Vagina (tissue), 2 donors: ENCODE data around the gene CREB5. TPM values are rescaled to one million over a fixed set of nuclear protein-coding genes. Genes with fewer than 3 reads are reported as not detected.

Experiments used
- DNase-seq, 2 donors: peaks; one replicate each; pipeline ENCODE4 v3.0.0-alpha.2; 2017; ENCODE audit errors: extremely low spot score in 2 of 2
- H3K27ac ChIP-seq: fragments of 200-600 bp; sonication (generic); one replicate; pipeline ENCODE4 v1.5.1; 2019
- H3K27me3 ChIP-seq: fragments of 200-600 bp; sonication (generic); one replicate; pipeline ENCODE4 v1.5.1; 2019
- H3K36me3 ChIP-seq, 2 donors: fragments of 200-600 bp; sonication (generic); one replicate each; pipeline ENCODE4 v1.5.1; 2017 to 2019
- H3K4me1 ChIP-seq: fragments of 200-600 bp; sonication (generic); one replicate; pipeline ENCODE4 v1.5.1; 2019
- H3K4me3 ChIP-seq, 2 donors: fragments of 200-600 bp; sonication (generic); 1 replicate in 1 of 2; 2 replicates in 1 of 2; pipeline ENCODE4 v1.5.1; 2016 to 2019
- H3K9me3 ChIP-seq: fragments of 200-600 bp; sonication (generic); one replicate; pipeline ENCODE4 v1.5.1; 2019
- CTCF ChIP-seq, 3 experiments: fragments of 450-650 bp in 2 of 3; fragments of 200-600 bp in 1 of 3; sonication (generic) in 1 of 3; IDR thresholded peaks; one replicate each; pipeline ENCODE4 v1.5.1; 2017 to 2019; ENCODE audit warnings: antibody characterized with exemption in 3 of 3, mild to moderate bottlenecking in 2 of 3, moderate library complexity in 2 of 3
- POLR2A ChIP-seq, 2 donors: fragments of 450-650 bp; IDR thresholded peaks; one replicate each; pipeline ENCODE4 v1.6.1; 2017; ENCODE audit warnings: antibody characterized with exemption in 2 of 2, mild to moderate bottlenecking in 2 of 2, moderate library complexity in 2 of 2
- POLR2AphosphoS5 ChIP-seq, 2 donors: sonication (generic); formaldehyde crosslinking; IDR thresholded peaks; one replicate each; pipeline ENCODE4 v1.9.0; 2017; ENCODE audit warnings: antibody characterized with exemption in 2 of 2, mild to moderate bottlenecking in 2 of 2, low read depth in 1 of 2; ENCODE audit not compliant: insufficient read depth in 1 of 2
- intact Hi-C: fragments of 100-400 bp; cut with DNase I; formaldehyde crosslinking; loops from one replicate; pipeline ENCODE4 v1.15.1; 2023
- total RNA-seq: library from RNA; depleted of rRNA; stranded (reverse); fragments of >200 nt; gene quantifications from one replicate; pipeline ENCODE4 v1.2.3, GENCODE V29; 2016

The CREB5 gene
- total RNA-seq, 1 donor from 2014 or later = 23.1 TPM

DNA sequence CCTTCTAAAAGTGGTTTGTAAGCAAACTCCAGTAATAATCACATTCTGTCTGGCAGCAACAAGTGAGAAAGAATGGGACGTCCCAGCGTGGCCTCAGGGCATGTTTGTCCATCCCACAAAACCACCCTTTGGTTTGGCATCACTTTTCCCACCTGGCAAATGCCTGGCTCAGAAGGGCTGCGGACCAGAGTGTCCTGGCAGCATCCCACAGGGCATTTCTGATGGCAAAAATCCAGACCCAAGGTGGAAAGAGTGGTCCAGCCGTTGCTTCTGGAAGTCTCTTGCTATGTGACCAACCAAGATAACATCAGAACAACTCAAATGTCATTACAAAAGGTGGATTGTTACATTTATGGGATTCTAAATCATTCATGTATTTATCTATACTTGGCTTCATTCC, 174.4 kb downstream of the CREB5 start:
- no peaks in the 10 kb centered on the region for H3K4me1 ChIP-seq
- intact Hi-C loops = no loop called here
- no peak overlapping the region for H3K4me3 ChIP-seq
- no peak for TF ChIP-seq POLR2AphosphoS5 (IDR thresholded peaks at IDR 0.05; ENCODE audit: insufficient read depth in 1 of 2, low read depth in 1 of 2)
- TF ChIP-seq CTCF (IDR thresholded peaks at IDR 0.05) = no peak
- no peak for TF ChIP-seq POLR2A (IDR thresholded peaks at IDR 0.05)
- peak in 1 of 2 donors; percentile 60 for DNase-seq
- H3K27me3 ChIP-seq = no peaks in the 10 kb centered on the region
- no peak overlapping the region for H3K27ac ChIP-seq
- H3K9me3 ChIP-seq = no peaks in the 10 kb centered on the region
- no peaks in the 10 kb centered on the region for H3K36me3 ChIP-seq

- Histone ChIP-seq H3K36me3 (no peaks in the 10 kb centered on the region), H3K27ac (no peak overlapping the region), H3K4me1 (no peaks in the 10 kb centered on the region), H3K9me3 (no peaks in the 10 kb centered on the region), H3K27me3 (no peaks in the 10 kb centered on the region), H3K4me3 (no peak overlapping the region)
- no peak for TF ChIP-seq CTCF (IDR thresholded peaks at IDR 0.05)
- TF ChIP-seq POLR2A (IDR thresholded peaks at IDR 0.05) = no peak
- TF ChIP-seq POLR2AphosphoS5 (IDR thresholded peaks at IDR 0.05; ENCODE audit: insufficient read depth in 1 of 2, low read depth in 1 of 2) = no peak
- intact Hi-C loops = no loop called here
- peak in 1 of 2 donors; percentile 49 for DNase-seq
Measured at GRCh38 chr7:28587211-28587610, 174.9 kb downstream of the CREB5 start.

- no peaks in the 10 kb centered on the region for H3K36me3 ChIP-seq
- H3K9me3 ChIP-seq = no peaks in the 10 kb centered on the region
- TF ChIP-seq CTCF (IDR thresholded peaks at IDR 0.05) (no peak), POLR2A (IDR thresholded peaks at IDR 0.05) (no peak), POLR2AphosphoS5 (IDR thresholded peaks at IDR 0.05; ENCODE audit: insufficient read depth in 1 of 2, low read depth in 1 of 2) (no peak)
- intact Hi-C loops = no loop called here
- no peak overlapping the region for H3K27ac ChIP-seq
- no peaks in the 10 kb centered on the region for H3K27me3 ChIP-seq
- H3K4me3 ChIP-seq = no peak overlapping the region
- peak in 1 of 2 donors; percentile 11 for DNase-seq
- no peaks in the 10 kb centered on the region for H3K4me1 ChIP-seq
Measured at GRCh38 chr7:28588602-28589001, 176.3 kb downstream of the CREB5 start.

GRCh38 chr7:28591041-28591674, 178.8 kb downstream of the CREB5 start:
- no peaks in the 10 kb centered on the region for H3K27me3 ChIP-seq
- no peaks in the 10 kb centered on the region for H3K9me3 ChIP-seq
- intact Hi-C loops = no loop called here
- no peak overlapping the region for H3K4me3 ChIP-seq
- DNase-seq = peak in 1 of 2 donors; percentile 34
- H3K4me1 ChIP-seq = no peaks in the 10 kb centered on the region
- H3K27ac ChIP-seq = no peak overlapping the region
- H3K36me3 ChIP-seq = no peaks in the 10 kb centered on the region
- no peak for TF ChIP-seq POLR2A (IDR thresholded peaks at IDR 0.05)
- no peak for TF ChIP-seq CTCF (IDR thresholded peaks at IDR 0.05)
- TF ChIP-seq POLR2AphosphoS5 (IDR thresholded peaks at IDR 0.05; ENCODE audit: insufficient read depth in 1 of 2, low read depth in 1 of 2) = no peak

DNA sequence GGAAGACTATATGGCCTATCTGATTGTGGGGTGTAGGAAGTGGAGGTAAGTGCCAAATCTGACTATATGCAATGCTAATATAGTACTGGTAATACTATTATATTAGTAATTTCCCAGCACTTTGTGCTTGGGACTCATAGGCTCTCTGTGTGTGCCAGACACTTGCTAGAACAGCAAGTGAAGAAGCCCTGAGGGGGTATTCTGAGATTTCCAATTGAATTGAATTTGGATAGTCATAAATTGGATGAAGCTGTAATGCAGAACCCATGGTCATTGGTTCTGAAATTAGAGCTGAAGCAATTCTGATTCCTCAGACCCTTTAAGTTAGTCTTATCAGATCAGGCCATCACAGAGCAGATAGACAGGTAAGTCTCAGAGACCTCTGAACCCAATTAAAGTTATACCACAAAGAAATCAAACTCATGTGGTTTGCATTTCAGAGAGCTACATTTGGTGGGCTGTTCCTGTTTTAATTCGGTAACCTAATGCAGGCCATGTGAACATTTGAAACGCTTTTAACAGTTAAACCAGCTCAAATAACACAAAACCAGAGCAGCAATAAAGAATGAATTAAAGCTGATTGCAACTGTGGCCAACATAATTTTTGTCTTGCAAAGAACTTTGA, 179.5 kb downstream of the CREB5 start:
- no peak overlapping the region for H3K27ac ChIP-seq
- intact Hi-C loops = no loop called here

More for the DNA sequence above, 179.5 kb downstream of the CREB5 start:
- no peaks in the 10 kb centered on the region for H3K9me3 ChIP-seq
- no peak overlapping the region for H3K4me3 ChIP-seq
- H3K27me3 ChIP-seq = no peaks in the 10 kb centered on the region
- no peaks in the 10 kb centered on the region for H3K4me1 ChIP-seq
- no peak for TF ChIP-seq POLR2A (IDR thresholded peaks at IDR 0.05)
- no peak for TF ChIP-seq POLR2AphosphoS5 (IDR thresholded peaks at IDR 0.05; ENCODE audit: insufficient read depth in 1 of 2, low read depth in 1 of 2)
- no peak for TF ChIP-seq CTCF (IDR thresholded peaks at IDR 0.05)
- no peak for DNase-seq
- H3K36me3 ChIP-seq = no peaks in the 10 kb centered on the region
